ENCODE measurements around the gene CSNK1G2.

The CSNK1G2 gene

DNA sequence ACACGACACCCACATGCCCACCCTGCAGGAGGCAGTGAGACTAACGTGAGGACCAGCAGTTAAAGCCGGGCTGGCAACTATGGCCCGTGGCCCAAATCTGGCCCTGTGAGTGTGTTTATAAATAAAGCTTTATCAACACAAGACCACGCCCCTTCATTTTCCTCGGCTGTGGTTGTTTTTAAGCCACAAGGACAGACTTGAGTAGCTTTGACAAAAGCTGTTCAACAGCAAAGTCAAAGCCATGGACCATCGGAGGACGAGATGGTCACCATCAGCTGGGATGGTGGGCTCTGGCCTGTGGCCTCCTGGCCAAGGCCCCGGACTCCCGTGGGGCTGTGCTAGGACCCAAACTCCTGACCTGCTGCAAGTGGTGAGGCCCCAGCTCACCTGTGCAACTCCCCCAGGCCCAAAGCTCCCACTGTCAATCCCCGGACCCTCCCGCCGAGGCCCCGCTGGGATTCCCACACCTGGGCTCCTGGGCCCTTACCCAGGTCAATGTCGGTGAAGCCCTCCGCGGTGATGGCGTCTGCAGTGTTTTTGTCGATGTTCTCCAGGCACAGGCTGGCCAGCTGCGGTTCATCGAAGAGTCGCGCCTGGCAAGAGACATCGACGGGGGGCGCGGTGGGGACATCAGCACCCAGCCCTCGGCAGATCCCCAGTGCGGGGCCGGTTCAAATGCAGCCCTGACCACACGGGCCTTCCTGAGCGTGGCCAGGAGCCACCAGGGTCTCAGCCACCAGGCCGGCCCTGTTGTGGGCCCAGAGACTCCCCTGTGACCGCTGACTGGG, 49.5 kb downstream of the CSNK1G2 start:
- no peak for DNase-seq

- no peak for DNase-seq
Measured at GRCh38 chr19:1991018-1991913, 50.3 kb downstream of the CSNK1G2 start.

GRCh38 chr19:1992759-1993260, 51.8 kb downstream of the CSNK1G2 start:
- no peak for DNase-seq

GRCh38 chr19:1997353-1998233, 56.6 kb downstream of the CSNK1G2 start:
- no peak for DNase-seq

- DNase-seq = no peak
Measured at GRCh38 chr19:1998712-1999708, 58.0 kb downstream of the CSNK1G2 start.

- no peak for DNase-seq
Measured at GRCh38 chr19:1999856-2000515, 59.0 kb downstream of the CSNK1G2 start.

DNA sequence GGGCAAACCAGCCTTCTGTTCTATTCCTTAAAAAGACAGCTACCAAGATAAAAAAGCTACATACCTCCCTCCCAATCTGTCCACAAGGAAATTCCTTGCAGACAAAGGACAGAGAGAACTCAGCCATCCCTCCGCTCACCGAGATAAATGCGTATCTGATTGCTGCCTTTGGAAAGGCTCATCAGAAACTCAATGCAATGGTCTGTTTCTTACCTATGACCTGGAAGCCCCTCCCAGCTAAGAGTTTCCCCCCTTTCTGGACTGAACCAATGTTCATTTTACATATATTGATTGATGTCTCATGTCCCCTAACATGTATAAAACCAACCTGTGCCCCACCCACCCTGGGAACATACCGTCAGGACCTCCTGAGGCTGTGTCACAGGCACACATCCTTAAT, 62.9 kb downstream of the CSNK1G2 start:
- no peak for DNase-seq

- DNase-seq = no peak
Measured at GRCh38 chr19:2010135-2010668, 69.2 kb downstream of the CSNK1G2 start.

DNA sequence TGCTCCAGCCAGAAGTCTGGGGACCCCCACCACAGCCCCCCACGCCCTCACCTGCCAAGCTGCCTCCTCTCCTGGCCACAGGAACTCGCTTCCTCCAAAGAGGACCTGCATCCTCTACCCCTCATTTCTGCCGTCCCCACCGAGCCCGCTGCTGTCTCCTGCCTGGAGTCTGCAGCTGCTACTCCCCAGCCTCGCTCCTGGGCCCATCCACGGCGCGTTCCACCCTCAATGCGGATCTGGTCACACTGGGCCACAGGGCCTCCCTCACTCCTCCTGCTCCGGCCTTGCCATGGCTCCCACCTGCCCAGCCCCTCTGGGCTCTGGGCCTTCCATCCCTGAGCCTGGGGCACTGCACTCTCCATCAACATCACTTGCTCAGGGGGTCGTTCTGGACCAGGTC, 70.2 kb downstream of the CSNK1G2 start:
- DNase-seq = no peak

DNA sequence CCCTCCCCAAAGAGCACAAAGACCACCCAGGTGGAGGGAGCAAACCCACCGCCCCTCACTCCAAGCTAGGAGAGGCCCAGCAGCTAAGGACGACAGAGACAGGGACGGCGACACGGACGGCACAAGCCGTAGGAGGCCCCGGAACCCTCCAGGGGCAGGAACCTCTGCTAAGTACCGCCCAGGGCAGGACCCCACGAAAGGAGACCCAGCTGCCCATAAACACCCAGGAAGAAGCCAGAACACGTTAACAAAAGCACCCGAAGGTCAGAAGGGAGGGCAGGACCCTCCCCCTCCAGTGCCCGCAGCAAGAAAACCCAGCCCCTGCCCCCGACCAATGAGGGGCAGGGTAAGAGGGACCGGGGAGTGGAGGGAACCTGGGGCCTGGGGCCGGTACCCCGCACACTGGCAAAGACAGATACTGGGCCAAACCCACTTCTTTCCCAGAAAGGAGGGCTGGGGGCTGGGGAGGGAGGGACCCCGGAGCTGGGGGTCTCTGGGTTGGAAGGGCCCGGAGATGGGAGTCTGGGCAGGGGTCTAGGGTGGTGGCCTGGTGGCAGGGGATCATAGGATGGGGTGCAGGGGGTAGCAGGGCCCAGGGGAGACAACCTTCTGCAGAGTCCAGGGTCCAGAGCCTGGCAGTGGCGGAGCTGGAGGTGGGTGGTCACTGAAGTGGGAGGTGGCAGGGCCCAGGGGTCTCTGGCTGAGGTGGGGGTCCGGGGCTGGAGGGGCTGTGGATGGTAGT, 72.1 kb downstream of the CSNK1G2 start:
- DNase-seq = no peak

DNA sequence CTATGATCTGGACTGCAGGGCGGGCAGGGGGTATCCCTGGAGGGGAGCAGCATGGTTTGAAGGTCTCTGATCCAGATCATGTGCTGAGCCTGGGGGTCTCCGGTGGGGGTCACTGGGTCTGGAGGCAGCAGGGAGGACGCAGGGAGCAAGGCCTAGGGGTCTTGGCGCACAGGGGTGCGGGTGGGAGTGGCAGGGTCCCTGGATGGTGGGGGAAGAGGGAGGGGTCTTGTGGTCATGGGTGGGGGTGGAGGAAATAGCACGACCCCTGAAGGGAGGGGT, 72.7 kb downstream of the CSNK1G2 start:
- DNase-seq = no peak

GRCh38 chr19:2014131-2014571, 73.2 kb downstream of the CSNK1G2 start:
- DNase-seq = no peak

GRCh38 chr19:2014731-2015607, 74.0 kb downstream of the CSNK1G2 start:
- DNase-seq = no peak

GRCh38 chr19:2015608-2015950, 74.6 kb downstream of the CSNK1G2 start, which contains the start of gene BTBD2:
Gene BTBD2 (minus strand): TSS chr19:2015714. CDS start chr19:2015703, 11 bp downstream.
- DNase-seq = peak; percentile 62

- peak; percentile 78 for DNase-seq
Measured at GRCh38 chr19:2016041-2016807, 75.3 kb downstream of the CSNK1G2 start.

DNA sequence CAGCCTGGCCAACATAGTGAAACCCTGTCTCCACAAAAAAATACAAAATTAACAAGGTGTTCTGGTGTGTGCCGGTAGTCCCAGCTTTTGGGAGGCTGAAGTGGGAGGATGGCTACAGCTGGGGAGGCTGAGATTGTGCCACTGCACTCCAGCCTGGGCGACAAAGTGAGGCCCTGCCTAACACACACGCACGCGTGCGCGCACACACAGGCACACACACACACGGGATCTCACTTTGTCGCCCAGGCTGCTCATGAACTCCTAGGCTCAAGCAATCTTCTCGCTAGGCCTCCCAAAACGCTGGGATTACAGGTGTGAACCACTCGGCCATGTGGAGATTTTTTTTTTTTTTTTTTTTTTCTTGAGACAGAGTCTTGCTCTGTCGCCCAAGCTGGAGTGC, 77.8 kb downstream of the CSNK1G2 start:
- DNase-seq = no peak

- DNase-seq = no peak
Measured at GRCh38 chr19:2021453-2022140, 80.6 kb downstream of the CSNK1G2 start.

GRCh38 chr19:2022289-2022688, 81.3 kb downstream of the CSNK1G2 start:
- DNase-seq = no peak

All from hematopoietic multipotent progenitor cell treated with erythropoietin and hydrocortisone succinate and interleukin-3 and kit ligand, for 8 days (in vitro differentiated cells).